ENCODE results near the gene CST5.
"Not testable (repeated sequence)": the region's sequence is repeated elsewhere in the genome, so short reads cannot be mapped to it uniquely, and the experiment has no call there.

Gene CST5

GRCh38 chr20:23841693-23842092 lies 37.9 kb downstream of the CST5 start:
- DNase-seq (ENCODE audit: low read depth): no peak

GRCh38 chr20:23835716-23836115 lies 43.8 kb downstream of the CST5 start:
- no peak for DNase-seq (ENCODE audit: low read depth)

- DNase-seq (ENCODE audit: low read depth): no peak
Observed at GRCh38 chr20:23832775-23833513, 46.6 kb downstream of the CST5 start.

- not testable (repeated sequence) for DNase-seq (ENCODE audit: low read depth)
Observed at GRCh38 chr20:23831961-23832360, 47.6 kb downstream of the CST5 start.

DNA sequence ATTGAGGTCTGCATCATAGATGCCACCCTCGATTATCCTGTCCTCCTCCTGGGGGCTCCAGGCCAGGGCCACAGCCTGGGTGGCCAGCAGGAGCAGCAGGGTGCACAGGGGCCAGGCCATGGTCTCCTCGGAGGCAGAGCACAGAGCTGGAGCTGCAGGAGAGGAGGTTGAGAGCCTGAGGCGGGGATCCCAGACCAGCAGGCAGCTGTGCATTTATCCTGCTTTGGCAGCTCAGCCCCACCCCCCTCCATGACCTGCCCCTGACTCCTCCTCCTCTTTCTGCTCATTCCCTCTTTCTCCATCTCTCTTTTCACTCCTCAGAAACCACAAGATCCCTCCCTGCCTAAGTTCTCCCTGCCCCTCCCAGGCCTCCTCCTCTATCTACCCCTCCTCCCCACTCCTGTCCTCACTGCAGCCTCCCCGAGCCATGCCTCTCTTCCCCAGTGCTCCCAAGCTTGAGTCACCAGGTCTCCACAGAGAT lies 53.0 kb downstream of the CST5 start, which contains the start of gene CST2:
Gene CST2, minus strand, starts transcription at position 189 of the 481 bp plus-strand sequence. Its CDS starts 69 bp downstream, at position 120.
- no peak for DNase-seq (ENCODE audit: low read depth)
